Astrocyte (in vitro differentiated cells and primary cell): ENCODE results near the gene CD81. TPM values are rescaled to one million over a fixed set of nuclear protein-coding genes. Genes with fewer than 3 reads are reported as not detected.

Experiments used
- DNase-seq: peaks from one replicate; pipeline ENCODE4 v3.0.0-alpha.2; 2010; ENCODE audit warnings: low read depth
- FAIRE-seq: peaks from 2 replicates; lab custom pipeline; 2011; peaks lifted over from hg19 to GRCh38; lab: Jason Lieb, UNC
- H2AFZ ChIP-seq: 2 replicates; pipeline ENCODE4 v1.6.0; 2012; ENCODE audit warnings: low read depth, low read length, inconsistent platforms
- H3K27ac ChIP-seq: 2 replicates; pipeline ENCODE4 v1.5.1; 2011; ENCODE audit warnings: low read depth, low read length, inconsistent platforms
- H3K27me3 ChIP-seq: 2 replicates; pipeline ENCODE4 v1.6.0; 2011; ENCODE audit warnings: low read length, inconsistent platforms; ENCODE audit not compliant: insufficient read depth
- H3K36me3 ChIP-seq: 2 replicates; pipeline ENCODE4 v1.5.1; 2011; ENCODE audit warnings: low read length, inconsistent platforms; ENCODE audit not compliant: insufficient read depth
- H3K4me1 ChIP-seq: 2 replicates; pipeline ENCODE4 v1.5.1; 2011; ENCODE audit warnings: low read length, inconsistent platforms; ENCODE audit not compliant: insufficient read depth
- H3K4me2 ChIP-seq: 2 replicates; pipeline ENCODE4 v1.6.0; 2012; ENCODE audit warnings: low read length, inconsistent platforms
- H3K4me3 ChIP-seq: 2 replicates; pipeline ENCODE4 v1.5.1; 2011; ENCODE audit warnings: low read depth, mild to moderate bottlenecking, low read length, inconsistent platforms; ENCODE audit not compliant: insufficient read depth
- H3K79me2 ChIP-seq: 2 replicates; pipeline ENCODE4 v1.6.0; 2012; ENCODE audit warnings: mild to moderate bottlenecking, low read length, inconsistent platforms; ENCODE audit not compliant: insufficient read depth
- H3K9ac ChIP-seq: 2 replicates; pipeline ENCODE4 v1.6.0; 2012; ENCODE audit warnings: mild to moderate bottlenecking, low read length, inconsistent platforms
- H3K9me3 ChIP-seq: 2 replicates; pipeline ENCODE4 v1.5.1; 2012; ENCODE audit warnings: low read depth, mild to moderate bottlenecking, low read length, inconsistent platforms; ENCODE audit not compliant: insufficient read depth
- H4K20me1 ChIP-seq: 2 replicates; pipeline ENCODE4 v1.6.0; 2012; ENCODE audit warnings: low read length, inconsistent platforms; ENCODE audit not compliant: insufficient read depth
- H3K27ac Mint-ChIP-seq: one replicate; pipeline ENCODE4 v1.8.0; 2021; ENCODE audit warnings: mild to moderate bottlenecking, mixed read lengths; ENCODE audit not compliant: unreplicated experiment
- H3K27me3 Mint-ChIP-seq: one replicate; pipeline ENCODE4 v1.8.0; 2021; ENCODE audit warnings: low read depth, mixed read lengths; ENCODE audit not compliant: unreplicated experiment
- H3K36me3 Mint-ChIP-seq: one replicate; pipeline ENCODE4 v1.8.0; 2021; ENCODE audit warnings: low read depth, mixed read lengths; ENCODE audit not compliant: unreplicated experiment
- H3K4me1 Mint-ChIP-seq: one replicate; pipeline ENCODE4 v1.8.0; 2021; ENCODE audit warnings: low read depth, mixed read lengths; ENCODE audit not compliant: unreplicated experiment
- H3K4me3 Mint-ChIP-seq: one replicate; pipeline ENCODE4 v1.8.0; 2021; ENCODE audit warnings: mild to moderate bottlenecking, moderate library complexity, mixed read lengths; ENCODE audit not compliant: unreplicated experiment
- H3K9me3 Mint-ChIP-seq: one replicate; pipeline ENCODE4 v1.8.0; 2021; ENCODE audit warnings: mild to moderate bottlenecking, mixed read lengths; ENCODE audit not compliant: unreplicated experiment
- EZH2 ChIP-seq: IDR thresholded peaks from 2 replicates; pipeline ENCODE4 v1.6.1; 2012; ENCODE audit warnings: mild to moderate bottlenecking, low read length, inconsistent platforms; ENCODE audit not compliant: insufficient read depth
- total RNA-seq: library from RNA; stranded (reverse); gene quantifications from 2 replicates; pipeline ENCODE4 v1.2.1, GENCODE V29; 2021
- TF ChIP-seq, protein P1 (sequence below): IDR thresholded peaks from 2 replicates; pipeline ENCODE4 v1.5.1; 2011; ENCODE audit warnings: low read depth, mild to moderate bottlenecking, inconsistent platforms, low read length, moderate library complexity; ENCODE audit not compliant: insufficient read depth

Gene CD81
- total RNA-seq, 1 donor from 2014 or later, result 625 TPM

DNA sequence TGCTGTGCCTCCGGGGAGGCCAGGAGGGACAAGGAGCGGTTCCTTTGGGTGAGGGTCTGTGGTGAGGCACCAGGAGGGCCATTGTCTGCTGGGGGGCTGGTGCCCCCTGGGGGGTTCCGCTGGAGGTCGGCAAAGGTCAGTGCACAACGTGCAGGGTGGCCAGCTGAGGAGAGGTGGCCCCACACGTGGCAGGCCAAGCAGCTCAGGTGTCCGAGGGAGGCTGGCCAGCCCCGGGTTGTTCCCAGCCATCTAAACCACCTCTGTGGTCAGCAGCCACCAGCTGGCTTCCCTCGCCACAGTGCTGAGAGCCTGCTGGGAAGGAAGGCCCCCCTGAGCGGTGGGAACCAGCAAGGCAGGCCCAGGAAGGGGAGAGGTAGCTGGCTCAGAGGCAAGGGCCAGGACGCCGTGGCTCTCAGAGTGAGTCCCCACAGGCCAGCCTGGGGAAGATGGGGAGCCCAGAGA, 27.7 kb downstream of the CD81 start:
- peaks cover 2% of the 10 kb centered on the region for H3K4me1 Mint-ChIP-seq
- no peak overlapping the region for H3K4me3 ChIP-seq
- peaks cover 3% of the 10 kb centered on the region for H4K20me1 ChIP-seq
- H2AFZ ChIP-seq, result no peak overlapping the region
- H3K4me1 ChIP-seq, result peaks cover 11% of the 10 kb centered on the region
- H3K27me3 ChIP-seq, result peaks cover 3% of the 10 kb centered on the region
- H3K27me3 Mint-ChIP-seq, result peaks cover 4% of the 10 kb centered on the region
- no peak overlapping the region for H3K4me3 Mint-ChIP-seq
- H3K9ac ChIP-seq, result no peak overlapping the region
- peak overlapping the region; percentile 26 for H3K27ac Mint-ChIP-seq
- no peak for DNase-seq
- peaks cover 22% of the 10 kb centered on the region for H3K79me2 ChIP-seq
- no peaks in the 10 kb centered on the region for H3K9me3 ChIP-seq
- no peak overlapping the region for H3K27ac ChIP-seq
- H3K36me3 ChIP-seq, result no peaks in the 10 kb centered on the region
- no peak overlapping the region for H3K4me2 ChIP-seq
- no peaks in the 10 kb centered on the region for H3K36me3 Mint-ChIP-seq
- H3K9me3 Mint-ChIP-seq, result no peaks in the 10 kb centered on the region
- TF ChIP-seq, protein P1, sequence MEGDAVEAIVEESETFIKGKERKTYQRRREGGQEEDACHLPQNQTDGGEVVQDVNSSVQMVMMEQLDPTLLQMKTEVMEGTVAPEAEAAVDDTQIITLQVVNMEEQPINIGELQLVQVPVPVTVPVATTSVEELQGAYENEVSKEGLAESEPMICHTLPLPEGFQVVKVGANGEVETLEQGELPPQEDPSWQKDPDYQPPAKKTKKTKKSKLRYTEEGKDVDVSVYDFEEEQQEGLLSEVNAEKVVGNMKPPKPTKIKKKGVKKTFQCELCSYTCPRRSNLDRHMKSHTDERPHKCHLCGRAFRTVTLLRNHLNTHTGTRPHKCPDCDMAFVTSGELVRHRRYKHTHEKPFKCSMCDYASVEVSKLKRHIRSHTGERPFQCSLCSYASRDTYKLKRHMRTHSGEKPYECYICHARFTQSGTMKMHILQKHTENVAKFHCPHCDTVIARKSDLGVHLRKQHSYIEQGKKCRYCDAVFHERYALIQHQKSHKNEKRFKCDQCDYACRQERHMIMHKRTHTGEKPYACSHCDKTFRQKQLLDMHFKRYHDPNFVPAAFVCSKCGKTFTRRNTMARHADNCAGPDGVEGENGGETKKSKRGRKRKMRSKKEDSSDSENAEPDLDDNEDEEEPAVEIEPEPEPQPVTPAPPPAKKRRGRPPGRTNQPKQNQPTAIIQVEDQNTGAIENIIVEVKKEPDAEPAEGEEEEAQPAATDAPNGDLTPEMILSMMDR, result no peak
- no peak for TF ChIP-seq EZH2
- no peak for FAIRE-seq

DNA sequence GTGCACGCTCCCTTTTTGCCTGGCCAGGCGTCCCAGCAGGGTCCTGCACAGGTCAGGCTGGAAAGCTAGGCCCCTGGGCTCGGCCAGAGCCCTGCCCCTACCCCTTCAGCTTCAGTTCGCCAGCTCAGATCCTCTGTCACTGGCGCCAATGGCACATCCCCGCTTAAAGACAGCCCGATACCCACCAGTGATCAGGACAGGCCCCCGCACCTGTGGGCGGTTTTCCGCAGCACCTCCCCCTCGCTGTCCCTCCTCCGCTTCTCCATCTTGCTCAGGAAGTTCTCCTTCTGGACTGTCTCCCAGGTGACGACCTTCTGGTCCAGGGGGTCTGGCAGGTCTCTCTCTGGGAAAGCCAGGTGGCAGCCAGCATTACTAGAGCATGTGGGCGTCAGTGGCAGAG, 29.3 kb downstream of the CD81 start:
- no peaks in the 10 kb centered on the region for H3K9me3 Mint-ChIP-seq
- Histone ChIP-seq H3K27ac (no peak overlapping the region), H3K4me2 (no peak overlapping the region), H3K36me3 (no peaks in the 10 kb centered on the region), H4K20me1 (peaks cover 3% of the 10 kb centered on the region), H3K4me1 (peaks cover 7% of the 10 kb centered on the region), H2AFZ (no peak overlapping the region), H3K27me3 (peaks cover 3% of the 10 kb centered on the region), H3K9ac (no peak overlapping the region), H3K4me3 (no peak overlapping the region), H3K79me2 (peaks cover 14% of the 10 kb centered on the region), H3K9me3 (no peaks in the 10 kb centered on the region)
- DNase-seq (no peak), FAIRE-seq (no peak)
- H3K4me1 Mint-ChIP-seq, result no peaks in the 10 kb centered on the region
- no peak for TF ChIP-seq EZH2
- TF ChIP-seq, protein P1, result no peak
- no peak overlapping the region for H3K27ac Mint-ChIP-seq
- H3K27me3 Mint-ChIP-seq, result peaks cover 4% of the 10 kb centered on the region
- H3K36me3 Mint-ChIP-seq, result no peaks in the 10 kb centered on the region
- no peak overlapping the region for H3K4me3 Mint-ChIP-seq

DNA sequence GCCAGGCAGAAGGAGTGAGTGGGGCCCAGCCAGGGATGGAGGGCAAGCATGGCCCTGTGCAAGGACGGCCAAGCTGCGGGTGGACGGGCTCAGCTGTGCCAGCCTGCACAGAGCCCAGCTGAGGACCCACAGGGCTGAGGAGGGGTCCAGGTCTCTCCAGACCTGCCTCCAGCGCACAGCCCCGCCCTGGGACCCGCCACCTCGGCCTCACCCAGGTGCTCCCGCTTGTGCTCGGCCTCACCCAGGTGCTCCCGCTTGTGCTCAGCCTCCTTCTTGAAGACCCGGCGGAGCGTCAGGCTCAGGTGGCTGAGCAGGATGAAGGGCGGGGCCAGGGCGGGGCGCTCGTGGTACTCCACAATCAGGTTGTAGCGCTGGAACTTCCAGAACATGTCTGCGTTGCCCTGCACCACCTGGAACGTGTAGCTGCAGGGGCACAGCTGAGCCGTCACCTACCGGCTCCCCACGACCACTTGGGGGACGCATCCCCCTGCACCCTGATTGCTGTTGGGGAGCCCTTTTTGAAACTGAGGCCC, 29.8 kb downstream of the CD81 start:
- TF ChIP-seq EZH2, result no peak
- TF ChIP-seq, protein P1, result no peak
- H3K27me3 Mint-ChIP-seq, result peaks cover 4% of the 10 kb centered on the region
- peaks cover 2% of the 10 kb centered on the region for H3K4me1 ChIP-seq
- H3K79me2 ChIP-seq, result peaks cover 9% of the 10 kb centered on the region
- FAIRE-seq (no peak), DNase-seq (no peak)
- H3K4me3 Mint-ChIP-seq, result no peak overlapping the region
- no peaks in the 10 kb centered on the region for H3K9me3 ChIP-seq
- no peak overlapping the region for H3K27ac ChIP-seq
- peaks cover 3% of the 10 kb centered on the region for H4K20me1 ChIP-seq
- H3K27me3 ChIP-seq, result peaks cover 3% of the 10 kb centered on the region
- H3K36me3 ChIP-seq, result no peaks in the 10 kb centered on the region
- H3K27ac Mint-ChIP-seq, result no peak overlapping the region
- H2AFZ ChIP-seq, result no peak overlapping the region
- no peaks in the 10 kb centered on the region for H3K9me3 Mint-ChIP-seq
- no peak overlapping the region for H3K4me2 ChIP-seq
- no peak overlapping the region for H3K4me3 ChIP-seq
- no peaks in the 10 kb centered on the region for H3K36me3 Mint-ChIP-seq
- H3K9ac ChIP-seq, result no peak overlapping the region
- H3K4me1 Mint-ChIP-seq, result no peaks in the 10 kb centered on the region
